Liver (tissue), 3 donors: Measurements from ENCODE around the gene MAG.

ENCODE experiments used
- ATF3 ChIP-seq: IDR thresholded peaks from 2 replicates; pipeline ENCODE4 v1.6.1; 2016; ENCODE audit warnings: antibody characterized with exemption
- CTCF ChIP-seq: fragments of 150-350 bp; IDR thresholded peaks from 2 replicates; pipeline ENCODE4 v1.5.1; 2017; ENCODE audit warnings: improper control_type of control experiment, low read depth, low read length; ENCODE audit not compliant: missing input control
- FOXA1 ChIP-seq: IDR thresholded peaks from 2 replicates; pipeline ENCODE4 v1.6.1; 2016; ENCODE audit warnings: antibody characterized with exemption
- RAD21 ChIP-seq, 2 donors: IDR thresholded peaks; 2 replicates each; pipeline ENCODE4 v1.6.1; 2016; ENCODE audit warnings: antibody characterized with exemption in 2 of 2, mild to moderate bottlenecking in 2 of 2
- REST ChIP-seq: IDR thresholded peaks from 2 replicates; pipeline ENCODE4 v1.6.1; 2016; ENCODE audit warnings: antibody characterized with exemption, mild to moderate bottlenecking
- SP1 ChIP-seq: IDR thresholded peaks from 2 replicates; pipeline ENCODE4 v1.6.1; 2018; ENCODE audit warnings: antibody characterized with exemption, mild to moderate bottlenecking
- TAF1 ChIP-seq: conservative IDR thresholded peaks from 2 replicates; pipeline ENCODE4 v1.6.1; 2016; ENCODE audit warnings: antibody characterized with exemption, mild to moderate bottlenecking
- YY1 ChIP-seq: IDR thresholded peaks from 2 replicates; pipeline ENCODE4 v1.6.1; 2016; ENCODE audit warnings: antibody characterized with exemption, mild to moderate bottlenecking
- ZBTB33 ChIP-seq: IDR thresholded peaks from 2 replicates; pipeline ENCODE4 v1.6.1; 2016; ENCODE audit warnings: antibody characterized with exemption
- donor health status: healthy.
- donor health status: healthy.

- TF ChIP-seq FOXA1, result no peak
- TF ChIP-seq CTCF, result no peak
- no peak for TF ChIP-seq SP1
- TF ChIP-seq ZBTB33, result no peak
- TF ChIP-seq ATF3, result no peak
- TF ChIP-seq TAF1, result no peak
- TF ChIP-seq YY1, result no peak
- TF ChIP-seq REST, result no peak
- TF ChIP-seq RAD21 (IDR thresholded peaks at IDR 0.05), result no peak
Observed at GRCh38 chr19:35308910-35309309, 16.9 kb downstream of the MAG start.
